COLO829 (cell line): ENCODE measurements around the gene OR7A5.
"Not testable (repeated sequence)": the region's sequence is repeated elsewhere in the genome, so short reads cannot be mapped to it uniquely, and the experiment has no call there.

Experiments used
- DNase-seq: peaks from one replicate; pipeline ENCODE4 v3.0.0; 2012; ENCODE audit warnings: low spot score

Gene OR7A5

GRCh38 chr19:14784730-14785101 lies 50.3 kb downstream of the OR7A5 start:
- not testable (repeated sequence) for DNase-seq

GRCh38 chr19:14783410-14783998 lies 51.5 kb downstream of the OR7A5 start:
- DNase-seq: not testable (repeated sequence)

GRCh38 chr19:14782626-14783409 lies 52.2 kb downstream of the OR7A5 start:
- no peak for DNase-seq

GRCh38 chr19:14781713-14782536 lies 53.1 kb downstream of the OR7A5 start:
- not testable (repeated sequence) for DNase-seq

- not testable (repeated sequence) for DNase-seq
These were observed 54.3 kb downstream of the OR7A5 start for GRCh38 chr19:14780622-14781225.

- no peak for DNase-seq
These were observed 55.8 kb downstream of the OR7A5 start for GRCh38 chr19:14779151-14779550.

- not testable (repeated sequence) for DNase-seq
These were observed 56.7 kb downstream of the OR7A5 start, which contains the start of gene ADGRE2 for GRCh38 chr19:14778110-14778845. ADGRE2 (minus strand) TSS chr19:14778560; CDS start chr19:14776756, 1,804 bp downstream.

- DNase-seq: not testable (repeated sequence)
These were observed 57.3 kb downstream of the OR7A5 start for GRCh38 chr19:14777645-14778044.
